ENCODE results near the gene IPP.
"Not testable (repeated sequence)": the region's sequence is repeated elsewhere in the genome, so short reads cannot be mapped to it uniquely, and the experiment has no call there.

The IPP gene

DNA sequence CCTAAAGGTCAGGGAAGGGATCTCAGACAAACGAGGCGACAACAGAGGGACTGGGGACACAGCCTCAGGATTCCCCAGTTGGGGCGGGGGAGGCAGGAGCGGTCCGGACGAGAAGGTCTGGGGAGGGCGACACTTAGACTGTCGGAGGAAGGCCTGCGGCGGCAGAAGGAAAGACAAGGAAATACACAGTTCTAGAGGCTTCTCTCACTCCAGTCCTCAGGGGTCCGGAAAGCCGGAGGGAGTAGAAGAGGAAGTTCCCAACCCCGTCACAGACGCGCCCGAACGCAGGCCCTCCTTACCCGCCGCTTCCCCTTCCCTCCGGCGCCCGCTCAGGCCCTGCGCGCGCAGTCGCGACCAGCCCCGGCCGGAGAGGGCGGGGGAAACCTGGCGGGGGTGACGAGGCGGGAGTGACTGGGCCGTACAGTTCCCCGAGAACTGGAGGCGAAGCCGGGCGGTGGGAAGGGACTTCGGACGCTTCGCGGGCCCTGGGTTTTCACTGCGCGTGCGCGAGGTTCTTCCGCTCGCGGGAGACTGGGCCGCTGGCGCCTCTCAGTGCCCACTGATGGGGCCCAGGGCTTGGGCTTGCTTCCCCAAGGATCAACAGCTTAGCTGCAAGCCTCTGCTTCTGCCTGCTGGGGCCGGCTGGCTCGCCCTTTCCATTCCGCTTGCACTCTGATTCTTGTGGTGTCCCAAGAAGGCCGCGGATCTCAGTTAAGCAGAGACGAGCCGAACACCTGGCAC, at the start of gene IPP:
TSS of gene IPP (minus strand) at position 356 of the 741 bp plus-strand sequence. CDS start 4,242 bp downstream, outside the sequence.
- peak; percentile 96 for DNase-seq

GRCh38 chr1:45796946-45797345, 46.5 kb upstream of the IPP start:
- DNase-seq: no peak

- DNase-seq: no peak
Measured at GRCh38 chr1:45796381-45796780, 45.9 kb upstream of the IPP start.

GRCh38 chr1:45793942-45794604, 43.6 kb upstream of the IPP start:
- no peak for DNase-seq

GRCh38 chr1:45792744-45793143, 42.3 kb upstream of the IPP start:
- DNase-seq: no peak

DNA sequence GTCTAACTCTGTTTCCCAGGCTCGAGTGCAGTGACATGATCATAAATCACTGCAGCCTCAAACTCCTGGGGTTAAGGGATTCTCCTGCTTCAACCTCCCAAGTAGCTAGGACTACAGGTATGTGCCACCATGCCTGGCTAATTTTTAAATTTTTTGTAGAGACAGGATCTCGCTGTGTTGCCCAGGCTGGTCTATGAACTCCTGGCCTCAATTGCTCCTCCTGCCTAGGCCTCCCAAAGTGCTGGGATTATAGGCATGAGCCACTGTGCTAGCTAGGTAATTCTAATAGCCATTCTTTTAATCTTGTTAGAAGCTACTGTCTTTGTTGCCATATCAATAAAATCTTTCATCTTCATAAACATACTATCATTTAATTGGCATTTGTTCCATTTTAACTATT, 39.1 kb upstream of the IPP start:
- no peak for DNase-seq

DNA sequence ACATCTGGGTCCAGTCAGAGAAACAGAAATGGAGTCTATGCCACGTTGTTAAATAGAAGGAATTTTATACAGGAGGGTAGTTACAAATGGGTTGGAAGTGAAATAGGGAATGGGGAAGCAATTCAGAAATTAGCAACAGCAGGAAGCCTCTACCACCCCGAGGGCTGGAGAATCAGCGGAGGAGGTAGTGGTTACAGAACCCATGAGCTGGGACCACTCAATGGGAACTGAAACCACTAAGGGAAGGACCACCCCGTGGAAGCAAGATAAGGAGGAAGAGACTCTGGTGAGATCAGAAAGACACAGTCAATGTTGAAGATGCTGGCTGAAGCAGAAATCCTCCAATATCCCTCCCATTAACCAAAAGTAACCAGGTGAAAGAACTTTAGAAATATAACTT, 37.5 kb upstream of the IPP start:
- no peak for DNase-seq

DNA sequence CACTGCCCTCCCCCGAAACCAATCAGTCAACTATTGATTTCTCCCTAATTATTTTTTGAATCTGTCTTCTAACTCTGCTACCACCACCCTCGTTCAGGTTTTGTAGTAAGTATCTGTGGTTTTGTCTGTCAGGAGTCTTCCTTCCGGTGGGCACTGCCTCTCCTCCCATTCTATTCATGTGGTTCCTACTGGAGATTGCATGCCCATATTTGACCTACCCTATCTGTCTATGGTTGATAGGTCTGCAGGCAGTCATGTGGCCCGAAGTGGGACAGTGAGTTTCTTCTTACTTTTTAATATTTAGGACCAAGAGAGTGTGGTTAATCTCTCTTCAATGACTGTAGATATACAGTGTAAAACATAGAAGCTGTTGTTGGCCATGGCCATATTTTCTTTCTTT, 35.1 kb upstream of the IPP start:
- DNase-seq: no peak

- no peak for DNase-seq
Measured at GRCh38 chr1:45775794-45776193, 25.3 kb upstream of the IPP start.

- no peak for DNase-seq
Measured at GRCh38 chr1:45772971-45773370, 22.5 kb upstream of the IPP start.

- DNase-seq: no peak
Measured at GRCh38 chr1:45769261-45769932, 18.9 kb upstream of the IPP start.

DNA sequence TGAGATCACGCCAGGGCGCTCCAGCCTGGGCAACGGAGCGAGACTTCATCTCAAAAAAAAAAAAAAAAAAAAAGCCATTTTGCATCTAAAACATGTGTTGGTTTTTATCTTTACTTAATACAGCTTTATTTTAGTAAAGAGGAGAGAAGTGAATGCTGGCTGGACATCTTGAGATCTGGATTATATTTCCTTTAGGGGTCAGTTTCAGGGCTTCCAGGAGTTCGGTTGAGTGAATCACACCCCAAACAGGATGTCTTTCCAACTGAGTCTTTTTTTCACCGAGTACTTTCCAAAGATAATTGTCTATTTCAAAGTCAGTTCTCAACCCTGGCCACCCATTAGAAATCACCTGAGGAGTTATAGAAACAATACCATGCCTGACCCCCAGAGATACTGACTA, 16.6 kb upstream of the IPP start:
- no peak for DNase-seq

DNA sequence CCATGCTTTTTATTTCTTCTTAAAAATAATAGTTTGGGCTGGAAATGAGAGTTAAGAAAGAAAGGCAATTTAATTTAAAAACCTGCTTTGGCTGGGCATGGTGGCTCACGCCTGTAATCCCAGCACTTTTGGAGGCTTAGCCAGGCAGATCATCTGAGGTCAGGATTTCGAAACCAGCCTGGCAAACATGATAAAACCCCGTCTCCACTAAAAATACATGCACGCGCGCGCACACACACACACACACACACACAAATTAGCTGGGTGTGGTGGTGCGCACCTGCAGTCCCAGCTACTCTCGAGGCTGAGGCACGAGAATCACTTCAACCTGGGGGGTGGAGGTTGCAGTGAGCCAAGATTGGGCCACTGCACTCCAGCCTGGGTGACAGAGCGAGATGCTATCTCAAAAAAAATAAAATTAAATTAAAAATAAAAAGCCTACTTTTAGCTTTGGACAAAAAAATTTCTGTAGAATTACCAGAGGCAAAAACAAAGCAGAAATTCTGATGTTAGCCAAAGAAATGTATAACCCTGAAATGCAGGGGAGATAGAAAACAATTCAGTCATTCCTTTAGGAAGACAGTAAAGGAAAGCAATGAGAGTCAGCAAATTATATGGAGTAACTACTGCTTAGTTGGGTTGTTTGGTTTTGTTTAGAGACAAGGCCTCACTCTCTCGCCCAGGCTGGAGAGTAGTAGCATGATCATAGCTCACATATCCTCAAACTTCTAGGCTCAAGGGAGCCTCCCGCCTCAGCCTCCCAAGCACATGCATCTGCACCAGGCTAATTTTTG, 15.7 kb upstream of the IPP start:
- no peak for DNase-seq

DNA sequence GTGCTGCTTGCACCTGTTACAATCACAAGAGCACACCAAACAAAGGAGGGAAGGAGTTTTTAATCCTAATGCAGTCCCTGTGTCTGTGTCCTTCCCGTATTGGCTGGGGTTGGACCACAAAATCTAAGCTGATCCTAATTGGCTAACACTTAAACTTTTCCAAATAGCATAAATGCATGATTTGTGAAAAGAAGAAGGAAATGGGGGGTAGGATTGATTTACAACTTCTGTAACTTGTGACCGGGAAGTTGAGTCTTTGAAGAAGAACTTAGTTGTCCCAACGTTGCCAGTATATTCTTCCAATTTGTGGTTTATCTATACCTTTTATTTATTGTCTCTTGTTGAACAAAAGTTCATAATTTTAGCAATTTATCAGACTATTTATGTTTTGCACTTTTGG, 11.8 kb upstream of the IPP start:
- no peak for DNase-seq

- DNase-seq: no peak
Measured at GRCh38 chr1:45755697-45756096, 5.2 kb upstream of the IPP start.

- no peak for DNase-seq
Measured at GRCh38 chr1:45753248-45754037, 3.0 kb upstream of the IPP start.

DNA sequence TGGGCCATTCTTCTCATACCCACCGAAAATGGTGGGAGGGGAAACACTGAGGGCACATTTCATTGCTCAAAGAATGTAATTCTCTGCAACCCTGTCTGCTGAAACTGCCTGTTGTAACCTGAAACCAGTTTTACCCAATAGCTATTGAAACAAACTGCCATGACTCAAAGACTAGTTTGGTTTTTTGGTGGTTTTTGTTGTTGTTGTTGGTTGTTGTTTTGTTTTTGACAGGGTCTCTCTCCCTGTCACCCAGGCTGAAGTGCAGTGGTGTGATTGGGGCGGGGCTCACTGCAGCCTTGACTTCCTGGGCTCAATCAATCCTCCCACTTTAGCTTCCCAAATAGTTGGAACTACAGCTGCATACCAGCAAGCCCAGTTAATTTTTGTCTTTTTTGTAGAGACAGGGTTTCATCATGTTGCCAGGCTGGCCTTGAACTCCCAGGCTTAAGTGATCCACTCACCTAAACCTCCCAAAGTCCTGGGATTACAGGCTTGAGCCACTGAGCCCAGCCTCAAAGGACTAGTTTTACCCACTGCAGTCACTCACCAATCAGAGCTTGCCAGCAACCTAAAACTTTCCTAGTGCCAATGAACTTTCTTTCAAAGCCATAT, 2.1 kb upstream of the IPP start:
- no peak for DNase-seq

- no peak for DNase-seq
Measured at GRCh38 chr1:45752014-45752413, 1.6 kb upstream of the IPP start.

DNA sequence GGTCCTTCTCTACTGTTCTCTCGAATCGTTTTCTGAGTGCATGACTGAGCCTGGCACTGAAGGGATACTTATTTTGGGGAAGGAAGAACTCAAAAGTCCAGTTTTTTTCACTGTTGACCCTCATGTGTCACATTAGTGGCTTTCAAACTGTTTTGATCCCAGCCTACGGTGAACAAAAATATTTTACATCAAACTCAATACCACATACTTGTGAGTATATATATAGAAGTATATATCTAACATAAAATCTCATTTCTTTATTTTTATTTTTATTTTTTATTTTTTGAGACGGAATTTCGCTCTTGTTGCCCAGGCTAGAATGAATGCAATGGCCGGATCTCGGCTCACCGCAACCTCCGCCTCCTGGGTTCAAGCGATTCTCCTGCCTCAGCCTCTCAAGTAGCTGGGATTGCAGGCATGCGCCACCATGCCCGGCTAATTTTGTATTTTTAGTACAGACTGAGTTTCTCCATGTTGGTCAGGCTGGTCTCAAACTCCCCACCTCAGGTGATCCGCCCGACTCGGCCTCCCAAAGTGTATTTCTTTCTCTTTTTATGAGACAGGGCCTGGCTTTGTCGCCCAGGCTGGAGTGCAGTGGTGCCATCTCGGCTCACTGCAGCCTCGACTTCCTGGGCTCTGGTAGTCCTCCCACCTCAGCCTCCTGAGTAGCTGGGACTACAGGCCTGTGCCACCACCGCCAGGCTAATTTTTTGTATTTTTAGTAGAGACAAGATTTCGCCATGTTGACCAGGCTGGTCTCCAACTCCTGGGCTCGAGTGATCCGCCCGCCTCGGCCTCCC, 786 bp upstream of the IPP start:
- not testable (repeated sequence) for DNase-seq

DNA sequence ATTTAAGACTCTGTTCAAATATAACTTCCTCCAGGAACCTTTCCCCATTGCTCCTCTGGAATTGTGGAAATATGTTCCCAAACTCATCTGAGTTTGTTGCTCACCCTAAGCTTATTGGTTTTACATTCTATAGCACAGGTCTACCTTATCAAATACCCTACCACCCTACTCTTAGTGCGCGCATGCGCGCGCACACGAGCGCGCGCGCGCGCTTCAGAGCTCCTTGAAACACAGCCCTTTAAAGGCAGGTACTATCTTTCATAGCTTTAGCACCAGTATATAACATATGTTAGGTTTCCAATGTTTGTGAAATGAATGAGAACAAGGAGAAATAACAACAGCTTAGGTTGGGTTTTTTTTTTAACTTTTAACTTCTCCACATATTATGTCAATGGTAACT, 3.5 kb downstream of the IPP start:
- DNase-seq: no peak

GRCh38 chr1:45739641-45740156, 10.8 kb downstream of the IPP start:
- not testable (repeated sequence) for DNase-seq

All from NCI-H748 treated with DMSO at 0.1 percent for 48 hours (cell line).